Vagina (tissue), 2 donors: ENCODE results near the gene ITPK1.

Experiments
- CTCF ChIP-seq, 3 experiments: fragments of 450-650 bp in 2 of 3; fragments of 200-600 bp in 1 of 3; sonication (generic) in 1 of 3; IDR thresholded peaks; one replicate each; pipeline ENCODE4 v1.5.1; 2017 to 2019; ENCODE audit warnings: antibody characterized with exemption in 3 of 3, mild to moderate bottlenecking in 2 of 3, moderate library complexity in 2 of 3
- POLR2A ChIP-seq, 2 donors: fragments of 450-650 bp; IDR thresholded peaks; one replicate each; pipeline ENCODE4 v1.6.1; 2017; ENCODE audit warnings: antibody characterized with exemption in 2 of 2, mild to moderate bottlenecking in 2 of 2, moderate library complexity in 2 of 2

GRCh38 chr14:93137864-93138263 is 22.1 kb upstream of the ITPK1 start:
- no peak for TF ChIP-seq CTCF (IDR thresholded peaks at IDR 0.05)
- TF ChIP-seq POLR2A (IDR thresholded peaks at IDR 0.05), result no peak
